GM18498 (cell line): Measurements from ENCODE around the gene PKD1L1.
A peak's percentile ranks its signal among the peaks of the same experiment; 100 is the strongest.
"Not testable (repeated sequence)": the region's sequence is repeated elsewhere in the genome, so short reads cannot be mapped to it uniquely, and the experiment has no call there.

Experiments used
- ATAC-seq: cut with Tn5 transposase; IDR thresholded peaks from one replicate; pipeline ENCODE4 v1.9.1; 2021; ENCODE audit warnings: mild to moderate bottlenecking, moderate library complexity; ENCODE audit not compliant: unreplicated experiment

The PKD1L1 gene

DNA sequence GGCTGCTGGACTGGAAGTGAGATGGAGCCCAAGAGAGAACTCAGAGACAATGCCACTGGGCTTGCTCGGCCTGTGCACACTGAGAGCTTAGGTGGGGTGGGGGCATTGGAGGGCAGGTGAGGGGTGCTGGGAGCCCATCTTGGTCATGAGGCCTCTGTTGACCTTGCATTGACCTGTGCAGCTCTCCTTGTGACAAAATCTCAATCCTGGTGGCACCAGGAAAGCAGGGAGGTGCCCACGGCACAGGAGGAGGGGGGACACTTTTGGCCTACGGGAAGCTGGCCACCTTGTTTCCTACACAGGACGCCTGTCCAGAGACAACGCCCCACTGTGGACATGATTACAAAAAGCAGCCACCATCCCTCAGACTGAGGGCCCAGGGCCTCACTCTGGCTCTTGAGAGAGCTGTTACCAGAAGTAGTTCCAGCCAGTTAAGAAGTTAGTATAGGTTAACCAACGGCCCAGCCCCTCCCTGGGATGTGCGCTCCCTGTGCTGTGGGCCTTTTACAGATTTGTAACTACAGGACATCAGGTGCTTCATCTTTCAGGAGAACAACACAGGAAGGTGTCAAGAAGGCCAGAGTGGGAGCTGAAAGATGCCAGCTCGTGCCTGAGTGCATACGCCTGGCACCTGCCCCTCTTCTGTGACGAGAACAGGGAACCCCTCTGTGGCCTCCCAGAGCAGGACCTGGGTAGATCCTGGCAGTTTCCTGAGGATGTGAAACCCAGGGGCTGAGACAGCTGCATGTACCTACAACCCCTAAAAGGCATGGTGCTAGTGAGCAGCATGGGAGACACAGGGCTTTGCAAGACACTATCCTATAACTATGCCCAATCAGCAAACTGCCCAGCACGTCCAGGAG lies 10.3 kb downstream of the PKD1L1 start:
- peak; percentile 59 for ATAC-seq

DNA sequence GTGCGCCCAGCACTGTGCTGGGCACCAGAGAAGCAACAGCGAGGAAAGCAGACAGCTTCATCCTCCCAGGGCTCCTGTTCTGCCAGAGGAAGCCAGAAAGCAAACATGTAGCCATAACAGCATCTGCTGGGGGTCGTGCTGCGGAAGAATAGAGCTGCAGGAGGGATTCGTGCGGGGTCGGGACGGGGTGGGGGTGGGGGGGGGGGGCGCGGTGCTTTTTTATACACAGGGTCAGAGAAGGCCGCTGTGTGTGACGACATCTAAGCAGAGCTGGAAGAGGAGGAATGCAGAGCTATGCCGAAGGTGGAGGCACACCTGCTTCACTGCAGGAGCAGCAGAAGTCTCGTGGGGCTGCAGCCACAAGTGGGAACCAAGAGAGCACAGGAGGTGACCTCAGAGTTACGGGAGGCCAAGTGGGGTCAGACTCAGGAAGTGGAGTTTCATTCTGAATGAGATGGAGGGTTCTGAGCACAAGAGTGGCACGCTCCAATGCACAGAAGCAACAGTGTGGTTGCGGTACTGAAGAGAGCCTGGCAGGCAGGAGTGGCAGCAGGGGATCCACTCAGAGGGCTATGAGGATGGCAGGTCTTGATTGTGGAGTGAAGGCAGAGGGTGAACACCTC lies 11.1 kb downstream of the PKD1L1 start:
- peak; percentile 97 for ATAC-seq

DNA sequence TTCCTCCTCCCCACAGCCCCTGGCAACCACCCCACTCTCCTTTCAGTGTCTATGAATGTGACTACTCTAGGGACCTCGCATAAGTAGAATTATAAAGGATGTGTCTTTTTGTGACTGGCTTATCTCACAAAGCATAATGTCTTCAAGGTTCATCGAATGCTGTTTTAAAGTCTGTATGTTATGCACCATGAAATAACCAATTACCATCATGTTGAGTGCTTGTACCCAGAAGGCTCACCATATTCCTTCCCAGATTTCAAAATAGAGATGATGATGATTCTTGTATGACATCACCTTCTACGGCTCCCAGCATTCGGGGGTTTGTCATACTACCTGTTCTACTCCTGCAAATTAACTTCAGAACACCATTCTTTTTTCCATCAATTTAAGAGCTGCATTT lies 11.9 kb downstream of the PKD1L1 start:
- ATAC-seq: no peak

DNA sequence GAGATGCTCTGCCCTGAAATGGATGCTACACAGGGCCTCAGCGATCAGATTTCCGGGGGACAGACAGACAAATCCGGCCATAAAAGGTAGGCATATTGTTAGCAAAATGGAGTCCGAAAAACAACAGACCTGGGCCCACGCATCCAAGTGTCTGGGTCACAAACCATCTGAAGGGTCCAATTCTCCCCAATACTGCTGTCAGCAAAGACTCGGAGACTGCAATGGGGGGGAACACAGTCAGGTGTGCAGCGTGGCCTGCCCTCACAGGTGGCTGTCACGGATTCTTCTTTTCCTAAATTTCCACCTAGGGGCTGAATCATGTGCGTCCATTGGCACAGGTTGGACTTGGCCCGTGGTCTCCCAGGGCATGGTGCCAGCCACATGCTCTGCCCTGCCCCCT lies 12.9 kb downstream of the PKD1L1 start:
- no peak for ATAC-seq

DNA sequence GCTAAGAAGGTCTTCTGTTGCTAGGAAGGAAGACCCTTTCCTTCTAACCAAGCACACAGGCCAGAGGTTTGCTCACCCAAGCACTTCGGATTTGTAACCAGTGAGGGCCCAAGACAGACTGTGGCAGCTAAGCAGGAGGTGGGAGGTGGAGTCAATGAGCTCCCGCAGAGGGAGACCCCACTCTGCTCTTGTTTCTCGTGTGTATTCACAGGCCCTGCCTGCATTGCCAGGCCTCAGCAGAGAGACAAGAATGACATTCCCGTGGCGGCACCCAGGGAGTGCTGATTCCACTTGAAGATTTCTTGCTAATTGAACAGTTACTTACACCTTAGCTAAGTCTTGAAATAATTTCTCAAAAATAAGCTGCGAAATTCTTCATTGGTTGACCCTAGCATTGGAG lies 13.4 kb downstream of the PKD1L1 start:
- no peak for ATAC-seq

DNA sequence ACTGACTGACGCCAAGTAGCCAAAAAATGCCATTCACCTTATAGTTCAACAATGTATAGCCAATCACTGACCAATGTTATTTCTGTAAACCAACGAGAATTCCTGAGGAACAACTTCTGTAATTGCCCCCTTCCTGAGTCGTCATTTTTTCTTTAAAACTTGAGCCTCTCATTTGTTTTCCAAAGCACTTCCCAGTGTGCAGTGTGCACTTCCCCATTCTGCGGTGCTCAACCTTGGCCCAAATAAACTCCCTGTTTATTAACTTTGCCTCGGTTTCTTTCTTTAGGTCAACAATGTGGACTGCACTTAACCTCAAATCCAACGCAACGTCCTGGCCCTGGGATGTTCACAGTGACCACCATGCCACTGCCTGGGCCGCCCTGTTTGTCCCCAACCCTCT lies 15.1 kb downstream of the PKD1L1 start:
- no peak for ATAC-seq

DNA sequence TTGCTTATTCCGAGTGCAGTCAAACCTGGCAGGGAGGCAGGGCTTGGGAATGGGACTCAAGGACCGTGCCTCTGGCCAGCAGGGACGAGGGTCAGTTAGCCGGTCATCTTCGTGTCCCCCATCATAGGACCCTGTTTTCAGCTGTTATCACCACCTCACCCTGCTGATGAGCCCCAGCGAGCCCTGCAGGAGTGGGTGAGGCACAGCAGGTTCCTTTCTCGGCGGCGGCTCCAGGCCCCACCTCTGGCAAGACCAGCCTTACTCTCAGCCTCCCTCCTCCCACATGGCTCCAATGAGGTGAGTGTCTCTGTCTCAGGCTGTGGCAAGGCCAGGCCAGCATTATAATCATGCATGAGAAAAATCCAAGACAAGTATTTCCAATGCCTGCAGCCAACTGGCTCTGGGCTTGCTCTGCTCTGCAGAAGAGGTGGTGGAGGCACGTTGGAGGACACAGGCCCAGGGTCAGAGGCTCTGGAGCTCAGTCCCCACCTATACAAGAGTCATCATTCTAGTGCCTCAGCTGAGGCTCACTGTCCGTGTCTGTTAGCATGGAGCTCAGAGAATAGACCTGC lies 15.7 kb downstream of the PKD1L1 start:
- no peak for ATAC-seq

DNA sequence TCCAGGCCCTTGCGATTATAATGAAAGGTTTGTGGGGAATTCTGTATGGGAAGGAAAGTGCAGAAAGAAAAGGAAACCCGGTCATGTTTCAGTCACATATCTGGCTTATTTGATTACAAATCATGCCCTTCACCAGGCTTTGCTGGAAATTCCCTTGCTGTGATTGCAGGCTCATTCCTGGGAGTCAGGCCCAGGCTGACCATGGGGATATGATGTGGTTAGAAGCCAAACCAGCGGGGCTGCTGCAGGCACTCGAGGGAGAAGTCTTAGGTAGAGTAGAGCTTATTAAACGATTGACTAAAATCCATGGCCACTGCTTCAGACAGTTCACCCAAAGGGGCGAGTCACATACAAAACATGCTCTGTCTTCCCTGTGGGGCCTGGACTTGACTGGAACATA lies 16.2 kb downstream of the PKD1L1 start:
- no peak for ATAC-seq

DNA sequence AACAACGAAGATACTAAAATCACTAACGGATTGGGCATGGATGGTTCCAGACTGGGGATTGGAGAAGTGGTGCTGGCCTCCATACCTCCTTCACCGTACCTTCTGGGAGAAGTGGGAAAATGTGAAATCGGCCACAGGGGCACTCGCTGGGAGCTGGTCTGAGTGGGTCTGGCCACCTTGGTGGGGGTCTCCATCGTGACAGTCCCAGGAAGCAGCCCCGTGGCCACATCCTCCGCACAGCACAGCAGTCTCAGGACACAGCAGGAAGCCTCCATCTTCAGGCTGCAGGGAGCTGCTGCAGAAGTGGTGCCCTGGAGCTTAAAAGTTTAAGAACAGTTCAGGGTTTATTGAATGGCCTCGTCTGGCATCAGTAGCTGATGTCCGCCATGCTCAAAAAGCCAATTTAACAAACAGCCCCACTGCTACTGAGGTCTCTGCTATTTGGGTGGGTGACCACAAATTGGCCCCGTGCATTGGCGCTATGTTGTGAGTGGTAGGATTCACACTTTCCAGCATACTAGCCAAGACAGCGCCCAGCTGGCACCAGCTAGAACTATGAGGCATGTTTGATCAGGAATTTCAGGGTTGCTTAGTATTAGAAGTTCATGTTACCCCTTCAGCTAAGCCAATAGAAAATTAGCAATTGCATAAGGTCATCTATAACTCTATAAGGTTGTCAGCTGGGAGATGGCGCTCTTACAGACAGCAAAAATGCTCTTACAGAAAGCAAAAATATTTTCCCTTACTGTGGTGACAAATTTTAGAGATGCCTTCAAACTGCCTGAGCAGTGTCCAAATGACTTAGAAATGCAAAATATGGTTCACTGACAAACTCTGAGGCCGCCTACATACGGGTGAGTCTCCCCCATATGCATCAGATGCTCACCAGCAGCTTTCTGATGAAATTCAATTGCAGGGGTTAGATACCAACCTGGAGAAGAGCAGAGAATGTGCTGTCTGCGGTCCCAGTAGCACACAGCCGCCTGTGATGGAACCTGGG lies 17.0 kb downstream of the PKD1L1 start:
- no peak for ATAC-seq

DNA sequence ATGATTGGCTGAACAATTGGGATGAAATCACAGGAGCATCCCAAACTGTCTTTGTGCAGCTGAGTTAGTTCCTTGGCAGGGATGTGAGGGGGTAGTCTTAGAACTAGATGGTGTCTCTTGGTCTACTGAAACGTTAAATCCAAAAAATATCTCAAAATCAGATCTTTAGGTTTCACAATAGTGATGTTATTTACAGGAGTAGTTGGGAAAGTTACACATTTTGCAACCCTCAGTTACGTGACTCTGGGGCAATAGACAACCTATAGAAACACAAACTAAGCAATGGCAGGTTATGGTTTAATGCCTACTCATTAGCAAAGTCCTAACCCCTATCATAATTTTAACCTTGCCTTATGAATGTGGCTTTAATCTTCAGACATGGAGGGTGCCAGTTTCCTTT lies 24.0 kb downstream of the PKD1L1 start:
- ATAC-seq: no peak

DNA sequence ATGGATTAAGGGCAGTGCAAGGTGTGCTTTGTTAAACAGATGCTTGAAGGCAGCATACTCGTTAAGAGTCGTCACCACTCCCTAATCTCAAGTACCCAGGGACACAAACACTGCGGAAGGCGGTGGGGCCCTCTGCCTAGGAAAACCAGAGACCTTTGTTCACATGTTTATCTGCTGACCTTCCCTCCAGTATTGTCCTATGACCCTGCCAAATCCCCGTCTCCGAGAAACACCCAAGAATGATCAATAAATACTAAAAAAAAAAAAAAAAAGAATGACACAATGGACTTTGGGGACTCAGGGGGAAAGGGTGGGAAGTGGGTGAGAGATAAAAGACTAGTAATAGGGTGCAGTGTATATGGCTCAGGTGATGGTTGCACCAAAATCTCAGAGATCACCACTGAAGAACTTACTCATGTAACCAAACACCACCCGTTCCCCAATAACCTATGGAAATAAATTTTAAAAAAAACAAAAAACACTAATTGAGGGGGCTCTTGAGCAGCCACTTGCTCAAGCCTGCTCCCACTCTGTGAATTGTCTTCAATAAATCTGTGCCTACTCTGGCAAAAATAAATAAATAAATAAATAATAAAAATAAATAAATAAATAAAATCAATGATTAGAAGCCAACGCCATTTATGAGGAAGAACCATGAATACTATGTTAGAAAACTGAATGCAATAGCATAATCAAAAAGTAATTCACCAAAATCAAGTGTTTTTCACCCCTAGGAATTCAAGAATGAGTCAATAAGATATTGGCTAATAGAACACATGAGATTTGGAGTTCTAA lies 25.0 kb downstream of the PKD1L1 start:
- not testable (repeated sequence) for ATAC-seq

DNA sequence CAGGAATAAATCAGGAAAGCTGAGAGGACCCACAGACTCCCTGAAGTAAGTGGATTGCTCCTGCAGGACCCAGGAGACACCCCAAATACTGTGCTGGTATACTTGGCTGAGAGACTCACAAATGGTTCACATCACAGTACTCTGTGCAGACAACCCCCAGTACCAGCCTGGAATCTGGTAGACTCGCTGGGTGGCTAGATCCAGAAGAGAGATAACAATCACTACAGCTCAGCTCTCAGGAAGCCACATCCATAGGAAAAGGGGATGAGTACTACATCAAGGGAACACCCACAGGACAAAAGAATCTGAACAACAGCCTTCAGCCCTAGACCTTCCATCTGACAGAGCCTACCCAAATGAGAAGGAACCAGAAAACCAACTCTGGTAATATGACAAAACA lies 31.8 kb downstream of the PKD1L1 start:
- not testable (repeated sequence) for ATAC-seq

DNA sequence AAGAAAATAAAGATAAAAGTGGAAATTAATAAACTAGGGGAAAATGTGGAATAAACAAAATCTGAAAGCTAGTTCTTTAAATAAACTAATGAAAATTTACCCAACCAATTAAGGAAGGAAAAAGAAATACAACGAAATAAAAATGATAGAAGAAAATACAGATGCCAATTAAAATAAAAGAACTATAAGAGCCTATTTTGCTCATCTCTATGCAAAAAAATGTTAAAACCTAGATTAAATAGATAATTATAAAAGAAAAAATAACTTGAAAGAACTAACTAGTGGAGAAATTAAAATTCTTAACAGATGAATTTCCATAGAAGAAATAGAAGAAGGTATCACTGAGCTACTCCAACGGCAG lies 32.7 kb downstream of the PKD1L1 start:
- ATAC-seq: no peak

DNA sequence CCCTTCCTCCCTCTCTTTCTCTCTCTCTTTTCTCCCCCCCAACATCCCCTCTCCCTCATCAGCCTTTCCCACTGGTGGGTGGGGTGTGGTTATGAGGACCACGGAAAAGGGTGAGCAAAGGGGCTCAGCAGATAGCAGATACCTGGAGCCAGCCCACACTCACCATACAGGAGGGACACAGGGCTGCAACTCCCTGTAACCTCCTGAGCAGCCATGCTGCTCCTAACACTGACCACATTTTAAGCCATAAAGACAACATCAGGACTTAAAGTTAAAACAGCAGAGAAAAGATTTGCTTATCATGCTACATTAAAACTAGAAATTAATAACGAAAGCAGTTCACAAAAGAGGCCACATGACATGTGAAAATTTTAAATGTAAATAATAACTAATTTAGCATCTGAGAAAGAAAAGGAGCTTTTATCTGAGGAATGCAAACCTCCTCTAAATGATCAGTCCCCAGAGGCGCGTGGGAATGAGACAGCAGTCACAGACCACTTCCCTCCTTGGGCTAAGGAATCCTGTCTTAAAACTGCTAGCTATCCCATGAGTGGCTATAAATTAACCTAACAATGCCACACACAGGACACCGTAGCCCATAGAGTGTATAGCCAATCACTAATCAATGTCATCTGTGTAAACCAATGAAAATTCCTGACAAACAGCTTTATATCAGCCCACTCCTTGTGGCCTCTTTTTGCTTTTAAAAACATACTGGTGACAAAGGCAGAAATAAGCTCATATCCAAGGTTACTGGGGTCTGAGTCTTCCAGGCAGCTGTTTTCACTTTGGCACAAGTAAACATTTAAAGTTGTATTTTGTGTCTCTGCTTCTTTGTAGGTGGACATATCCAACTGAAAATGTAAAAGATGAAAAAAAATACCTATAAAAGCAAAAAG lies 33.3 kb downstream of the PKD1L1 start:
- ATAC-seq: no peak

DNA sequence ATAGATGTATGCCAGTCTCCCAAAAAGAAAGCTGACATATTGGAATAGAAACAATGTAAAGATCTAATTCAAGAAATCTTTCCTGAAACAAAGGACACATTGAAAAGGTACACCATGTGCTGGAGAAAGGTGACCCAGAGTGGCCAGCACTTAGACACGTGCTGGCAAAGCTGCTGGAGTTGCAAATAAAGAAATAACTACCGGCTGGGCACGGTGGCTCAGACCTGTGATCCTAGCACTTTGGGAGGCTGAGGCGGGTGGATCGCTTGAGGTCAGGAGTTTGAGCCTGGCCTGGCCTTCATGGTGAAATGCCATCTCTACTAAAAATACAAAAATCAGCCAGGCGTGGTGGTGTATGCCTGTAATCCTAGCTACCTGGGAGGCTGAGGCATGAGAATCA lies 35.9 kb downstream of the PKD1L1 start:
- ATAC-seq: no peak

DNA sequence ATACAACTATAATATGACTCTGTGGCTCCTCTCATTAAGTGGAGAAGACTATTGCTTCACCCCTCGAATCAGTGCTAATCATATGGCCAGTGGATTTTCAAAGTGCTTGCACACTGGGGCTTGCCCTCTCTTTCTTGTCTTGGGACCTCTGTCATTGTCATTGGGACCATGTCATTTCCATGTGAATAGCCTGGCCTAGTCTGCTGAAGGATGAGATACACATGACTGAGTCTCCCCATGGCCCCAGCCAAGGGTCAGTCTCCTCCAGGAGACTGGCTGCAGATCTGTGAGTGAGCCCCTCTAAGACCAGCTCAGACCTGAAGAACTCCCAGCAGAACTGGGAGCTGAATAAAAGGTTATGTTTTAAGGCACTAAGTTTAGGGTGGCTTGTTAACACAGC lies 39.5 kb downstream of the PKD1L1 start:
- ATAC-seq: no peak

DNA sequence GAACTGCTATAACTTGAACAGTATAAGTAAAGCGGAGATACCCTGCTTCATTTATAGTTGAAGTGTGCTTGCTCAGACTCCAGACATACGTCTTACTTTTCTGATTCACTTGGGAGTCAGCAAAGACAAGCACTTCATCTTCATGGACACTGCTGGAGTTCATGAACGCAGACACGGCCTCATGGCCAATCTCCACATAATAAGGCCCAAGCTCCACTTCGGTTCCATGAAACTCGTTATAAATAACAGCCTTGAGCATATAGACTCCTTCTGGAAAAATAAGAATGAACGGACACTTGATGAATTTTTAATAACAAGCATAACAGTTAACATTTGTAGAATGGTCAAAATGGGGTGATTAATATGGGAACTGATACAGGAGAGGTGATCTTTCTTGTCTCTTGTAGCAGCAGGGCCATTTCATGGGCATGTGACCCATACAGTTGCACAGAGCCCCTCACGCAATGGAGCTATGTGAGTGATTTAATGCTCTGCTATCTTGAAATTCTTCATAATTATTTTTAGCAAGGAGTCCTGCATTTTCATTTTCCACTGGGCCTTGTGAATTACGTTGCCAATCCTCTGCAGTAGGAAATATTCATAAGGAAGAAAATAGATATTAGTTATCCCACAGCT lies 40.2 kb downstream of the PKD1L1 start:
- no peak for ATAC-seq

DNA sequence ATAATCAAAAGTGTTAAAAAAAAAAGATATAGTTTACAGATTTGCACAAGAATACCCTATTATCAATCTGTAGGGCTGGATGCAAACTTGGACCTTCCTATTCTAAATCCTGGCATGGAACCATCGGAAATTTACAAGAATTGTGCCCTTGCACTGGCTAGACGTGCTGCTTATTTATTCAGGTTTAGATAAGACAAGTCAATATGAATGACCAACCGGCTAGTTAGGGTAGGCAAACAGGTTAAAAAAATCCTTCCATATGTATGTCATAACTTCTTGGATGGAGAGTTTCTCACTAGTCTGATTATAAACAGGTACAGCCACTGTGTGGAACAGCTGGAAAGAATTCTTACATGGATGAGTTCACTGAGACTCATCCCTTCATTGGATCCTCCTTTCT lies 41.4 kb downstream of the PKD1L1 start:
- ATAC-seq: no peak
